Fibroblast of villous mesenchyme (primary cell): ENCODE data around the gene PCDHB4. TPM values are rescaled to one million over a fixed set of nuclear protein-coding genes. Genes with fewer than 3 reads are reported as not detected.
"Not testable (repeated sequence)": the region's sequence is repeated elsewhere in the genome, so short reads cannot be mapped to it uniquely, and the experiment has no call there.

Experiments
- DNase-seq: peaks from one replicate; pipeline ENCODE4 v3.0.0-alpha.2; 2010; ENCODE audit warnings: low read depth
- H3K4me3 ChIP-seq: 2 replicates; pipeline ENCODE4 v1.5.1; 2011; ENCODE audit warnings: low read depth, mild to moderate bottlenecking, low read length
- total RNA-seq: library from RNA; depleted of rRNA; stranded (reverse); fragments of >200 nt; gene quantifications from 2 replicates; pipeline ENCODE4 v1.2.3, GENCODE V29; 2012
- TF ChIP-seq, protein P1 (sequence below): IDR thresholded peaks from 2 replicates; pipeline ENCODE4 v1.5.1; 2012; ENCODE audit warnings: low read depth, mild to moderate bottlenecking, low read length; ENCODE audit not compliant: insufficient read depth

The PCDHB4 gene
- total RNA-seq, 1 donor = under 0.01 TPM

- no peak within 1 kb of the TSS for H3K4me3 ChIP-seq
- peak; percentile 21 for DNase-seq
Measured at GRCh38 chr5:141100243-141100805, 21.3 kb upstream of the PCDHB4 start, which contains the start of gene PCDHB3. Gene PCDHB3, plus strand, starts transcription at chr5:141100473. Its CDS starts 177 bp downstream, at chr5:141100650.

DNA sequence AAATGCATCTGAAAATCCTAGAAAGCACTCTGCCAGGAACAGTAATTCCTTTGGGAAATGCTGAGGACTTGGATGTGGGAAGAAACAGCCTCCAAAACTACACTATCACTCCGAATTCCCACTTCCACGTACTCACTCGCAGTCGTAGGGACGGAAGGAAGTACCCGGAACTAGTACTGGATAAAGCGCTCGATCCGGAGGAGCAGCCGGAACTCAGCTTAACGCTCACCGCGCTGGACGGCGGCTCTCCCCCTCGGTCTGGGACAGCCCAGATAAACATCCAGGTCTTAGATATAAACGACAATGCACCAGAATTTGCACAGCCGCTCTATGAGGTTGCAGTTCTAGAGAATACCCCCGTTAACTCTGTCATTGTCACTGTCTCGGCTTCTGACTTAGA is 20.6 kb upstream of the PCDHB4 start:
- TF ChIP-seq, protein P1, sequence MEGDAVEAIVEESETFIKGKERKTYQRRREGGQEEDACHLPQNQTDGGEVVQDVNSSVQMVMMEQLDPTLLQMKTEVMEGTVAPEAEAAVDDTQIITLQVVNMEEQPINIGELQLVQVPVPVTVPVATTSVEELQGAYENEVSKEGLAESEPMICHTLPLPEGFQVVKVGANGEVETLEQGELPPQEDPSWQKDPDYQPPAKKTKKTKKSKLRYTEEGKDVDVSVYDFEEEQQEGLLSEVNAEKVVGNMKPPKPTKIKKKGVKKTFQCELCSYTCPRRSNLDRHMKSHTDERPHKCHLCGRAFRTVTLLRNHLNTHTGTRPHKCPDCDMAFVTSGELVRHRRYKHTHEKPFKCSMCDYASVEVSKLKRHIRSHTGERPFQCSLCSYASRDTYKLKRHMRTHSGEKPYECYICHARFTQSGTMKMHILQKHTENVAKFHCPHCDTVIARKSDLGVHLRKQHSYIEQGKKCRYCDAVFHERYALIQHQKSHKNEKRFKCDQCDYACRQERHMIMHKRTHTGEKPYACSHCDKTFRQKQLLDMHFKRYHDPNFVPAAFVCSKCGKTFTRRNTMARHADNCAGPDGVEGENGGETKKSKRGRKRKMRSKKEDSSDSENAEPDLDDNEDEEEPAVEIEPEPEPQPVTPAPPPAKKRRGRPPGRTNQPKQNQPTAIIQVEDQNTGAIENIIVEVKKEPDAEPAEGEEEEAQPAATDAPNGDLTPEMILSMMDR = no peak
- H3K4me3 ChIP-seq = no peak overlapping the region
- no peak for DNase-seq

More at GRCh38 chr5:141100243-141100805, 21.3 kb upstream of the PCDHB4 start, which contains the start of gene PCDHB3:
- TF ChIP-seq, protein P1 = peak; percentile 24

- DNase-seq, H3K4me3 ChIP-seq: not testable (repeated sequence)
Measured at GRCh38 chr5:141102070-141102469, 19.5 kb upstream of the PCDHB4 start.

DNA sequence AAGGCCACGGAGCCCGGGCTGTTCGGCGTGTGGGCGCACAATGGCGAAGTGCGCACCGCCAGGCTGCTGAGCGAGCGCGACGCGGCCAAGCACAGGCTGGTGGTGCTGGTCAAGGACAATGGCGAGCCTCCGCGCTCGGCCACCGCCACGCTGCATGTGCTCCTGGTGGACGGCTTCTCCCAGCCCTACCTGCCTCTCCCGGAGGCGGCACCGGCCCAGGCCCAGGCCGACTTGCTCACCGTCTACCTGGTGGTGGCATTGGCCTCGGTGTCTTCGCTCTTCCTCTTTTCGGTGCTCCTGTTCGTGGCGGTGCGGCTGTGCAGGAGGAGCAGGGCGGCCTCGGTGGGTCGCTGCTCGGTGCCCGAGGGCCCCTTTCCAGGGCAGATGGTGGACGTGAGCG is 19.1 kb upstream of the PCDHB4 start:
- H3K4me3 ChIP-seq, DNase-seq: not testable (repeated sequence)

DNA sequence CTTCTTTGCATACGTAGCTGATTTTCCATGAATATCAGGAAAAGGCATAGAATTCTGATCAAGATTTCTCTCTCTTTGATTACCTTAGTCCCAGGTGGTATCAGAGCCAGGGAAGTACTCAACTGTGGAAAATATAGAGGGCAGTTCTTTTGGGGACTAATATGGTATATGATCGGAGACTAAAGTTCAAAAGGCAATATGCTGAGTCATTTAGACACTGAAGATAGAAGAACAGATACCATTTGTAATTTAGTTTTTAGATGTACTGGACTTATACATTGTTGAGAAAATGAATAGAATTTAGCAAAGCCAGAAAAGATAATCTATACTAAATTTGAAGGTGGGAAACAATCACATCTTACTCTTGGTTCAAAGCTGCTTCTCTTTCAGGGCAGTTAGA is 16.3 kb upstream of the PCDHB4 start:
- no peak for DNase-seq
- TF ChIP-seq, protein P1 = no peak
- H3K4me3 ChIP-seq = no peak overlapping the region

DNA sequence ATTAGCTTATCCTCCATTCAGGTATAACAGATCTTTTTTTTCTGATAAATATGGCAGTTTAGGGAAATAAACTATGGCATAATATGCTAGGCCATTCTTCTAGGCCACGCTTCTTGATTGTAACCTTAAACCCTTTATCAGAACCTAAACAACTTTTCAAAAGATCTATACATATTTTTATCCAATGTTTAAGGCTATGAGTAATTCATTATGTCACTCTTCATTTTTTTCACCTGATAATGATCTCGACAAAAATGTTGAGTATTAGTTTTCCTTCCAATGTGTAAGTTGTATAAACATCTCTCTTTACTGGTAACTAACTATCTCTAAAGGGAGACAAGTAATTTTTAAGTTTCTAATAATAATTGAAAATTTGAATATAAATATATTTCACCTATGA is 2.4 kb upstream of the PCDHB4 start:
- no peak for DNase-seq
- no peak overlapping the region for H3K4me3 ChIP-seq
- TF ChIP-seq, protein P1 = no peak

DNA sequence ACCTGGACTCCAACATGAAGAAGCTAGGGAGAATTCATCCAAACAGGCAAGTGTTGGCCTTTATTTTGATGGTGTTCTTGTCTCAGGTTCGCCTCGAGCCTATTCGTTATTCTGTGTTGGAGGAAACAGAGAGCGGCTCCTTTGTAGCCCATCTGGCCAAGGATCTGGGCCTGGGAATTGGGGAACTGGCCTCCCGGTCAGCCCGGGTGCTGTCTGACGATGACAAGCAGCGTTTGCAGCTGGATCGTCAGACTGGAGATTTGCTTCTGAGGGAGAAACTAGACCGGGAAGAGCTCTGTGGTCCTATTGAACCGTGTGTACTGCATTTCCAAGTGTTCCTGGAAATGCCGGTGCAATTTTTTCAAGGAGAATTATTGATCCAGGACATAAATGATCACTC is 367 bp downstream of the PCDHB4 start:
- no peak overlapping the region for H3K4me3 ChIP-seq
- DNase-seq = no peak
- TF ChIP-seq, protein P1 = no peak

DNA sequence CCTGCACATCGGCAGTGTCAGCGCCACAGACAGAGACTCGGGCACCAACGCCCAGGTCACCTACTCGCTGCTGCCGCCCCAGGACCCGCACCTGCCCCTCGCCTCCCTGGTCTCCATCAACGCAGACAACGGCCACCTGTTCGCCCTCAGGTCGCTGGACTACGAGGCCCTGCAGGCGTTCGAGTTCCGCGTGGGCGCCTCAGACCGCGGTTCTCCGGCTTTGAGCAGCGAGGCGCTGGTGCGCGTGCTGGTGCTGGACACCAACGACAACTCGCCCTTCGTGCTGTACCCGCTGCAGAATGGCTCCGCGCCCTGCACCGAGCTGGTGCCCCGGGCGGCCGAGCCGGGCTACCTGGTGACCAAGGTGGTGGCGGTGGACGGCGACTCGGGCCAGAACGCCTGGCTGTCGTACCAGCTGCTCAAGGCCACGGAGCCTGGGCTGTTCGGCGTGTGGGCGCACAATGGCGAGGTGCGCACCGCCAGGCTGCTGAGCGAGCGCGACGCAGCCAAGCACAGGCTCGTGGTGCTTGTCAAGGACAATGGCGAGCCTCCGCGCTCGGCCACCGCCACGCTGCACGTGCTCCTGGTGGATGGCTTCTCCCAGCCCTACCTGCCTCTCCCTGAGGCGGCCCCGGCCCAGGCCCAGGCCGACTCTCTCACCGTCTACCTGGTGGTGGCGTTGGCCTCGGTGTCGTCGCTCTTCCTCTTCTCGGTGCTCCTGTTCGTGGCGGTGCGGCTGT is 1.9 kb downstream of the PCDHB4 start:
- H3K4me3 ChIP-seq, DNase-seq: not testable (repeated sequence)
